ENCODE measurements around the gene ANKMY1. TPM values are rescaled to one million over a fixed set of nuclear protein-coding genes. Genes with fewer than 3 reads are reported as not detected.

ANKMY1 gene
- total RNA-seq, 1 donor from 2014 or later, result 20.6 TPM

- no peak for DNase-seq (ENCODE audit: extremely low spot score in 2 of 2)
- no peak for TF ChIP-seq POLR2AphosphoS5 (IDR thresholded peaks at IDR 0.05; ENCODE audit: insufficient read depth in 1 of 2, low read depth in 1 of 2)
- no peak for TF ChIP-seq CTCF (IDR thresholded peaks at IDR 0.05)
- no peak for TF ChIP-seq POLR2A (IDR thresholded peaks at IDR 0.05)
- no peaks in the 10 kb centered on the region for H3K36me3 ChIP-seq
- peaks cover 6% of the 10 kb centered on the region for H3K9me3 ChIP-seq
- no peaks in the 10 kb centered on the region for H3K4me1 ChIP-seq
- H3K27me3 ChIP-seq, result no peaks in the 10 kb centered on the region
- no peak overlapping the region for H3K4me3 ChIP-seq
- no peak overlapping the region for H3K27ac ChIP-seq
- intact Hi-C loops (cut with DNase I), result no loop called here
Measured at GRCh38 chr2:240491483-240491882, 66.3 kb downstream of the ANKMY1 start.

GRCh38 chr2:240482141-240482540, 75.6 kb downstream of the ANKMY1 start:
- no peak for DNase-seq (ENCODE audit: extremely low spot score in 2 of 2)
- Histone ChIP-seq H3K27ac (no peak overlapping the region), H3K4me1 (no peaks in the 10 kb centered on the region), H3K9me3 (peaks cover 7% of the 10 kb centered on the region), H3K36me3 (no peaks in the 10 kb centered on the region), H3K4me3 (no peak overlapping the region), H3K27me3 (no peaks in the 10 kb centered on the region)
- intact Hi-C loops (cut with DNase I), result no loop called here
- TF ChIP-seq POLR2A (IDR thresholded peaks at IDR 0.05) (no peak), CTCF (IDR thresholded peaks at IDR 0.05) (no peak), POLR2AphosphoS5 (IDR thresholded peaks at IDR 0.05; ENCODE audit: insufficient read depth in 1 of 2, low read depth in 1 of 2) (no peak)

GRCh38 chr2:240481720-240482119, 76.1 kb downstream of the ANKMY1 start:
- Histone ChIP-seq H3K4me3 (no peak overlapping the region), H3K27me3 (no peaks in the 10 kb centered on the region), H3K4me1 (no peaks in the 10 kb centered on the region), H3K27ac (no peak overlapping the region), H3K9me3 (peaks cover 3% of the 10 kb centered on the region), H3K36me3 (no peaks in the 10 kb centered on the region)
- no peak for TF ChIP-seq POLR2AphosphoS5 (IDR thresholded peaks at IDR 0.05; ENCODE audit: insufficient read depth in 1 of 2, low read depth in 1 of 2)
- no peak for TF ChIP-seq POLR2A (IDR thresholded peaks at IDR 0.05)
- no peak for TF ChIP-seq CTCF (IDR thresholded peaks at IDR 0.05)
- DNase-seq (ENCODE audit: extremely low spot score in 2 of 2), result no peak
- intact Hi-C loops (cut with DNase I), result no loop called here

- Histone ChIP-seq H3K4me3 (no peak overlapping the region), H3K9me3 (no peaks in the 10 kb centered on the region), H3K4me1 (no peaks in the 10 kb centered on the region), H3K27ac (no peak overlapping the region), H3K27me3 (no peaks in the 10 kb centered on the region), H3K36me3 (no peaks in the 10 kb centered on the region)
- no peak for DNase-seq (ENCODE audit: extremely low spot score in 2 of 2)
- TF ChIP-seq POLR2A (IDR thresholded peaks at IDR 0.05) (no peak), CTCF (IDR thresholded peaks at IDR 0.05) (no peak), POLR2AphosphoS5 (IDR thresholded peaks at IDR 0.05; ENCODE audit: insufficient read depth in 1 of 2, low read depth in 1 of 2) (no peak)
- intact Hi-C loops (cut with DNase I), result no loop called here
Measured at GRCh38 chr2:240480834-240481623, 76.8 kb downstream of the ANKMY1 start.

GRCh38 chr2:240479111-240479501, 78.7 kb downstream of the ANKMY1 start:
- H3K4me3 ChIP-seq, result no peak overlapping the region
- no peak overlapping the region for H3K27ac ChIP-seq
- no peaks in the 10 kb centered on the region for H3K9me3 ChIP-seq
- H3K27me3 ChIP-seq, result no peaks in the 10 kb centered on the region
- H3K36me3 ChIP-seq, result no peaks in the 10 kb centered on the region
- intact Hi-C loops (cut with DNase I), result no loop called here
- DNase-seq (ENCODE audit: extremely low spot score in 2 of 2), result no peak
- no peaks in the 10 kb centered on the region for H3K4me1 ChIP-seq
- TF ChIP-seq POLR2A (IDR thresholded peaks at IDR 0.05) (no peak), POLR2AphosphoS5 (IDR thresholded peaks at IDR 0.05; ENCODE audit: insufficient read depth in 1 of 2, low read depth in 1 of 2) (no peak), CTCF (IDR thresholded peaks at IDR 0.05) (no peak)

All from vagina (tissue), 2 donors.